SK-N-SH (cell line): Measurements from ENCODE around the gene SLC7A1. TPM values are rescaled to one million over a fixed set of nuclear protein-coding genes. Genes with fewer than 3 reads are reported as not detected.
A peak's percentile ranks its signal among the peaks of the same experiment; 100 is the strongest.

Experiments used
- CTCF ChIA-PET: fragments of 300-600, 350-600 bp; formaldehyde crosslinking; extraction: SDS; loops from one replicate; lab custom pipeline; 2021; lab: Yijun Ruan, JAX
- POLR2A ChIA-PET: fragments of 350-600 bp; sonication (Branson Sonifier 250); formaldehyde crosslinking; extraction: SDS; loops from one replicate; lab custom pipeline; 2020; ENCODE audit warnings: antibody characterized with exemption, inconsistent platforms; lab: Yijun Ruan, JAX
- DNase-seq: peaks from one replicate; pipeline ENCODE4 v3.0.0; 2012
- H2AFZ ChIP-seq: fragments of 200-600 bp; sonication (generic); 2 replicates; pipeline ENCODE4 v1.8.1; 2016; ENCODE audit warnings: antibody characterized with exemption, mild to moderate bottlenecking, low read depth
- H3F3A ChIP-seq: fragments of 200-600 bp; sonication (generic); replicated peaks from 2 replicates; pipeline ENCODE3; 2016; ENCODE audit warnings: antibody characterized with exemption, mild to moderate bottlenecking; ENCODE audit not compliant: insufficient read depth
- H3K27ac ChIP-seq, 2 experiments: fragments of 200-500 bp in 1 of 2; fragments of 200-600 bp in 1 of 2; sonication (Bioruptor generic) in 1 of 2; sonication (generic), shearing (Covaris generic) in 1 of 2; 2 replicates each; pipeline versions ENCODE4 v1.5.1 to v1.6.1; 2014 to 2016; ENCODE audit warnings: low read depth in 2 of 2, inconsistent platforms in 1 of 2, low read length in 1 of 2, mild to moderate bottlenecking in 1 of 2, mixed read lengths in 1 of 2
- H3K27me3 ChIP-seq: fragments of 200-600 bp; sonication (generic), shearing (Covaris generic); 2 replicates; pipeline ENCODE4 v1.6.1; 2016; ENCODE audit warnings: mixed run types; ENCODE audit not compliant: insufficient read depth
- H3K36me3 ChIP-seq, 2 experiments: fragments of 200-500 bp in 1 of 2; fragments of 200-600 bp in 1 of 2; sonication (Bioruptor generic) in 1 of 2; sonication (generic) in 1 of 2; replicated peaks in 1 of 2; 2 replicates each; pipeline versions ENCODE3 to v1.5.1; 2014 to 2016; ENCODE audit warnings: low read length in 1 of 2, mild to moderate bottlenecking in 1 of 2; ENCODE audit not compliant: insufficient read depth in 2 of 2, control insufficient read depth in 1 of 2
- H3K4me1 ChIP-seq, 2 experiments: fragments of 200-500 bp in 1 of 2; fragments of 200-600 bp in 1 of 2; sonication (Bioruptor generic) in 1 of 2; sonication (generic), shearing (Covaris generic) in 1 of 2; 2 replicates each; pipeline versions ENCODE4 v1.5.1 to v1.6.1; 2014 to 2016; ENCODE audit warnings: low read depth in 1 of 2, low read length in 1 of 2, mixed run types in 1 of 2; ENCODE audit not compliant: insufficient read depth in 2 of 2, control insufficient read depth in 1 of 2
- H3K4me2 ChIP-seq: fragments of 200-600 bp; sonication (generic), shearing (Covaris generic); 2 replicates; pipeline ENCODE4 v1.6.1; 2017; ENCODE audit warnings: mixed run types
- H3K4me3 ChIP-seq, 2 experiments: fragments of 200-500 bp in 1 of 2; fragments of 200-600 bp in 1 of 2; sonication (Bioruptor generic) in 1 of 2; sonication (generic), shearing (Covaris generic) in 1 of 2; 2 replicates each; pipeline versions ENCODE4 v1.5.1 to v1.8.1; 2014 to 2016; ENCODE audit warnings: low read depth in 2 of 2, inconsistent platforms in 1 of 2, low read length in 1 of 2, mild to moderate bottlenecking in 1 of 2, mixed read lengths in 1 of 2, moderate library complexity in 1 of 2
- H3K79me2 ChIP-seq: fragments of 200-600 bp; sonication (generic); 2 replicates; pipeline ENCODE4 v1.8.1; 2017; ENCODE audit warnings: mild to moderate bottlenecking; ENCODE audit not compliant: insufficient read depth
- H3K9ac ChIP-seq: fragments of 200-600 bp; sonication (generic); 2 replicates; pipeline ENCODE4 v1.6.1; 2017; ENCODE audit warnings: mixed run types
- H3K9me2 ChIP-seq: fragments of 200-600 bp; sonication (generic); 2 replicates; pipeline ENCODE4 v1.6.1; 2017; ENCODE audit warnings: mixed run types
- H3K9me3 ChIP-seq: fragments of 200-600 bp; sonication (generic); 2 replicates; pipeline ENCODE4 v1.6.1; 2017; ENCODE audit warnings: mixed run types, mild to moderate bottlenecking, moderate library complexity
- H4K20me1 ChIP-seq: fragments of 200-600 bp; sonication (generic); 2 replicates; pipeline ENCODE4 v1.6.1; 2017; ENCODE audit warnings: mild to moderate bottlenecking, mixed run types; ENCODE audit not compliant: insufficient read depth
- CHD2 ChIP-seq: fragments of 150-350 bp; IDR thresholded peaks from 2 replicates; pipeline ENCODE4 v1.6.1; 2018; ENCODE audit warnings: low read length; ENCODE audit not compliant: partially characterized antibody
- ELF1 ChIP-seq: IDR thresholded peaks from 2 replicates; pipeline ENCODE4 v1.4.0; 2012
- EP300 ChIP-seq, 2 experiments: IDR thresholded peaks; 2 replicates each; pipeline versions ENCODE4 v1.4.0 to v1.6.1; 2012; ENCODE audit warnings: borderline replicate concordance in 1 of 2, low read depth in 1 of 2, low read length in 1 of 2
- FOSL2 ChIP-seq: IDR thresholded peaks from 2 replicates; pipeline ENCODE4 v1.4.0; 2012; ENCODE audit warnings: low read depth, mild to moderate bottlenecking, moderate library complexity, borderline replicate concordance
- FOXJ3 ChIP-seq: sonication (generic); formaldehyde crosslinking; IDR thresholded peaks from 2 replicates; pipeline ENCODE4 v1.5.1; 2020; ENCODE audit warnings: mild to moderate bottlenecking, missing genetic modification reagents
- MAX ChIP-seq: IDR thresholded peaks from 2 replicates; pipeline ENCODE4 v1.4.0; 2012; ENCODE audit warnings: low read depth
- MXI1 ChIP-seq: IDR thresholded peaks from 2 replicates; pipeline ENCODE4 v1.6.1; 2012; ENCODE audit warnings: mild to moderate bottlenecking, low read depth, low read length, improper control_type of control experiment
- POLR2AphosphoS5 ChIP-seq: IDR thresholded peaks from 2 replicates; pipeline ENCODE4 v1.6.1; 2012; ENCODE audit warnings: low read depth, low read length
- RCOR1 ChIP-seq: fragments of 150-350 bp; IDR thresholded peaks from 2 replicates; pipeline ENCODE4 v1.6.1; 2017; ENCODE audit warnings: antibody characterized with exemption, low read length
- REST ChIP-seq: IDR thresholded peaks from 2 replicates; pipeline ENCODE4 v1.6.1; 2012; ENCODE audit warnings: mild to moderate bottlenecking, low read depth, low read length, moderate library complexity
- RFX5 ChIP-seq: IDR thresholded peaks from 2 replicates; pipeline ENCODE4 v1.6.1; 2012; ENCODE audit warnings: mild to moderate bottlenecking, improper control_type of control experiment, low read length
- SMC3 ChIP-seq: IDR thresholded peaks from 2 replicates; pipeline ENCODE4 v1.6.1; 2012; ENCODE audit warnings: low read depth, low read length, improper control_type of control experiment
- TCF12 ChIP-seq: IDR thresholded peaks from 2 replicates; pipeline ENCODE4 v1.4.0; 2012
- TEAD4 ChIP-seq: IDR thresholded peaks from 2 replicates; pipeline ENCODE4 v1.4.0; 2012; ENCODE audit warnings: mild to moderate bottlenecking, borderline replicate concordance; ENCODE audit not compliant: insufficient read depth
- USF1 ChIP-seq: IDR thresholded peaks from 2 replicates; pipeline ENCODE4 v1.4.0; 2012; ENCODE audit warnings: low read depth, borderline replicate concordance
- YY1 ChIP-seq: IDR thresholded peaks from 2 replicates; pipeline ENCODE4 v1.4.0; 2012; ENCODE audit warnings: low read depth, mild to moderate bottlenecking
- ZBTB33 ChIP-seq: IDR thresholded peaks from 2 replicates; pipeline ENCODE4 v1.4.0; 2012; ENCODE audit warnings: low read depth, borderline replicate concordance
- WGBS: methylation state at CpG from one replicate; pipeline ENCODE4 v1.1.6; 2017; ENCODE audit warnings: low lambda C conversion rate; 5-methylcytosine and 5-hydroxymethylcytosine counted together
- polyA plus RNA-seq, 3 experiments: library from polyadenylated mRNA; depleted of rRNA; stranded (reverse); fragments of >200 nt; gene quantifications; 2 replicates each; pipeline ENCODE4 v1.2.3, GENCODE V29; 2012

SLC7A1 gene
- polyA plus RNA-seq, 1 of the 3 experiments (the other 2 are of a cell fraction), result 14.0 TPM

GRCh38 chr13:29471551-29471950, 123.9 kb downstream of the SLC7A1 start:
- Histone ChIP-seq H3K36me3 (no peaks in the 10 kb centered on the region), H3K9me2 (no peaks in the 10 kb centered on the region), H3K27me3 (no peaks in the 10 kb centered on the region), H3F3A (no peaks in the 10 kb centered on the region), H4K20me1 (no peaks in the 10 kb centered on the region), H3K4me2 (no peak overlapping the region), H3K79me2 (no peaks in the 10 kb centered on the region), H3K27ac (no peak overlapping the region), H2AFZ (no peak overlapping the region), H3K9ac (no peak overlapping the region), H3K4me3 (no peak overlapping the region), H3K4me1 (no peaks in the 10 kb centered on the region; a peak in 1 of 4 replicates), H3K9me3 (no peaks in the 10 kb centered on the region)
- DNase-seq, result no peak
- POLR2A ChIA-PET, result no interaction called here
- CTCF ChIA-PET, result interaction anchor here (0.6 to 4.5 kb wide), 24 partner anchors 10 to 298 kb away, joined by 3 to 45 read pairs (median 5); no protein-coding TSS in a partner anchor
- WGBS, result 81% methylated on average over 4 of the region's 9 CpGs
- TF ChIP-seq RCOR1 (no peak), REST (no peak), SMC3 (no peak), ELF1 (no peak), ZBTB33 (no peak)

- Histone ChIP-seq H3K9ac (no peak overlapping the region), H3K36me3 (no peaks in the 10 kb centered on the region), H3K27me3 (no peaks in the 10 kb centered on the region), H3K79me2 (no peaks in the 10 kb centered on the region), H3K27ac (peak overlapping the region in 1 of 2 experiments; percentile 39; a peak in 2 of 4 replicates), H3F3A (no peaks in the 10 kb centered on the region), H3K4me2 (no peak overlapping the region), H3K9me2 (no peaks in the 10 kb centered on the region), H2AFZ (peak overlapping the region; percentile 4; the same call in 1 of the 2 replicates), H3K9me3 (no peaks in the 10 kb centered on the region), H3K4me1 (peaks cover 0 to 18% of the 10 kb centered on the region in 2 experiments; a peak in 2 of 4 replicates), H3K4me3 (no peak overlapping the region), H4K20me1 (no peaks in the 10 kb centered on the region)
- POLR2A ChIA-PET, result no interaction called here
- WGBS, result 70% methylated on average over 6 of the region's 6 CpGs
- peak; percentile 47 for DNase-seq
- CTCF ChIA-PET, result interaction anchor here (2.0 kb wide), 1 partner anchor 13 kb away, joined by 4 read pairs; no protein-coding TSS in a partner anchor
- peak in 1 of 2 experiments; percentile 22; a peak in 2 of 4 replicates for TF ChIP-seq EP300 (IDR thresholded peaks at IDR 0.05; ENCODE audit: borderline replicate concordance in 1 of 2, low read depth in 1 of 2, low read length in 1 of 2)
- peak; percentile 37; the same call in 1 of the 2 replicates for TF ChIP-seq YY1
- no peak for TF ChIP-seq MXI1
- no peak for TF ChIP-seq RFX5
- 0 out of 2 replicates have a peak, but pooled peaks have one; percentile 23 for TF ChIP-seq FOXJ3
- TF ChIP-seq ZBTB33, result no peak
- no peak for TF ChIP-seq POLR2AphosphoS5
- no peak for TF ChIP-seq TEAD4
- no peak for TF ChIP-seq FOSL2
- peak; percentile 64 for TF ChIP-seq TCF12
- TF ChIP-seq CHD2, result no peak
- TF ChIP-seq USF1, result no peak
- TF ChIP-seq MAX, result no peak
Observed at GRCh38 chr13:29465741-29466293, 129.7 kb downstream of the SLC7A1 start.
